ENCODE data around the gene ZNF385B.

Gene ZNF385B

GRCh38 chr2:179741317-179741716 is 120.1 kb downstream of the ZNF385B start:
- DNase-seq, result no peak

DNA sequence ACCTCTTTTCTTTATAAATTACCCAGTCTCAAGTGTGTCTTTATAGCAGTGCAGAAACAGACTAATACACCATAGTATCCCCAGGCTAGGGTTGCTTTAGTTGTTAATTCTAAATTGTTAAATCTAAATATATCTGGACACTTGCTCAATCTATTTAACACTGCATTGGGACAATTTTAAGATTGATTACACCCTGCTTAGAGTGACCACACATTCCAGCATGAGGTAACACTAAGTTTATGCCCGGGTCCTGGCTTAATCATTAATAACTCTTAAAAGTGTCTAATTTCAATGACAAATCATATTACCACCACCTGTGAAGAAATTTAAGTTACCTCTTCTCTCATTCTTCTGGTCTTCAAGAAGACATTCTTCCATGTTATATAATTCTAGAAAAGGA is 131.4 kb downstream of the ZNF385B start:
- no peak for DNase-seq

- DNase-seq, result no peak
Measured at GRCh38 chr2:179726461-179727180, 134.8 kb downstream of the ZNF385B start.

DNA sequence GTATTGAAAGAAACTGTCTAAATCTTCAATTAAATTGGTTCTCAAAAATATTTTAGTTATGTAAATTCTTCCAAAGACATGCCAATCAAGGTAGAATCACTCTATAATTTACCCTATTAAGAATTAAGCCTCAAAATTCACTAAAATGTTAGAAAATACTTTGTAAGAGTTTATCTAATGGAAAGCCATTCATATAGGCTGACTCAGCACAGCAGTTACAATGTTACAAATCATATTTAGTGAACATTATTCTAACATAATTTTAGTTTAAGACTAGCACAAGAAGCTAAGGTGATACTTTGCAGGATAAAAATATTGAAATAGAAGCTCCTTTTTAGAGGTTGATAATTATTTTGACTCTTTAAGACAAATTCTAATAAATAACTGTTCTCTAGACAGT is 137.0 kb downstream of the ZNF385B start:
- DNase-seq, result no peak

DNA sequence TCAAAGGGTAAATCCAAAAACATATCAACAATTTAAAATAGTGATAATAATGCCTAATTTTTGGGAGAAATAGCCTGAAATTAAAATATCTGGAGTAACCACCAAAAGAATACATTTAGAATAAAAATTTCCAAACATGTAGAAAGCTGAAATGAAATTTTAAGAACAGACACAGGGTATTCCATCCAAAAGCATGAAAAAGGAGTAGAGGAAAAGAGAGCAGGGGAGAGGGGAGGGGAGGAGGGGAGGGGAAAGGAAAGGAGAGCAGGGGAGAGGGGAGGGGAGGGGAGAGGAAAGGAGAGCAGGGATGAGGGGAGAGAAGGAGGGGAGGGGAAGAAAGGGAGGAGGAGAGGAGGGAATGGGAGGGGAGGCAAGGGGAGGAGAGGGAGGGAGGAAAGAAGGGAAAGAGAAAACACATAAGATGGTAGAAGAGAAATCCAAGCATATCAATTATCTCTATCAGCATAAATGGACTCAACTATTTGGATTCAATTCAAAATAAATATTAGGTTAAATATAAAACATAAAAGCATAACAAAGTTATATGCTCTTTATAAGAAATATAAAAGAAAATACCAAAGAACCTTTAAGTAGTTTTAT is 141.1 kb downstream of the ZNF385B start:
- no peak for DNase-seq

DNA sequence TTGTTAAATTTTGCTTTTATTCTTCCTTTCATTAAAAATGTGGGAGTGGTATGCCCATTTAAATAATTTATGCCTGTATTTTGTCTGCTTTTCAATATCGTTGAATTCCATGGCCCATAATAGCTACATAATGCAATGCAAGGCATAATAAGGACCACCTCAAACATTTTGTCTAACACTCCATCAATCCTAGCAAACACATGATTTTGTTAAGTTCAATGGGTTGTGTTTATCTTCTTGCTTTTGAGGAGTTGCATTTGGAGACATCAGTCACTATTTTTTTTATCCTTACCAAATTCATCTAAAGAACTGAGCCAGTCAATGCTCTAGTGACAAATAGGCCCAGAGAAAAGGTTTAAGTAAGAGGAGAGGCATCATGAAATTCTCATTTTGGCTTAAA is 145.5 kb downstream of the ZNF385B start:
- no peak for DNase-seq

DNA sequence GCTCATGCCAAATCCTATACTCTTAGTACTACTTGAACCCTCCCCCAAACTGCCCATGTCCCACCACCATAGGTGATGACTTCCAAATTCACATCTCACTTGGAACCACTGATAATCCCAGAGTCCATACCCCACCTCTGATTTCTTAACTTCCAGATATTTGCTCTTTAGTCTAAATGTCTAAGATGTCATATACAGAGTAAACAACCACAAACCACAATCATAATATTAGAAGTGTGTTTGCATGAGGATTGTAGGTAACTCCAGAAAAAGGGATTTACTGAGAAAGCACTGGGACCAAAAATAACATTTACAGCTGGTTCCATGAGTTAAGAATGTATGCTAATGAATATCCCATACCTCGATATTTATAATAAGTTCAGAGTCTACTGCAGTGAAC is 146.2 kb downstream of the ZNF385B start:
- no peak for DNase-seq

DNA sequence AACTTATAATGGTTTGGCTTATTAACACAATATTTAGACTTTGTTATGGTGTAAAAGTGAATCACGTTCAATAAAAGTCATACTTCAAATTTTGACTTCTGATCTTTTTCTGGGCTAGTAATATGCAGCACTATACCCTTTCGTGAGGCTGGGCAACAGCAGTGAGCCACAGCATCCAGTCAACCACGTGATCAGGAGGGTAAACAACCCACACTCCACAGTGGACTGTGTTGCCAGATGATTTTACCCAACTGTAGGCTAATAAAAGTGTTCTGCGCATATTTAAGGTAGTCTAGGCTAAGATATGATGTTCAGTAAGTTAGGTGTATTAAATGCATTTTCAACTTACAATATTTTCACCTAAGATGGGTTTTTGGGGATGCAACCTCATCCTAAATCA is 148.6 kb downstream of the ZNF385B start:
- DNase-seq, result no peak

DNA sequence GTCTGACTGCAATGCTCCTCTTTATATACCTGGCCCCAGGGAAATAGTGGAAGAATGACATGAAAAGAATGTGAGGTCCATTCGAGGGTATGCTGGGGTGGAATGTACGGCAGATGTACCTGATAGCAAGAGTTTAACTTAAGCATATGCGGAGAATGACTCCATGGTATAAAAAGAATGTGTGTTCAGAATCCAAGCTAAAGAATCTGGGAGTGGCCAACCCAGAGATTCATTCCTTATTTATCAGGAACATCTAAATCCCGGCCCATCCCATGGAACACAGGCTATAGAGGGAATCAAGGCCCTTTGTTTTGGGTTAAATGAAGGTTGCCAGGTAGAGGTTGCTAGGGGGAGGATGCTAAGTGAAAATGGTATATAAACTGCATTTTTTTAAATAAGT is 150.0 kb downstream of the ZNF385B start:
- DNase-seq, result no peak

GRCh38 chr2:179703702-179704101 is 157.7 kb downstream of the ZNF385B start:
- no peak for DNase-seq

DNA sequence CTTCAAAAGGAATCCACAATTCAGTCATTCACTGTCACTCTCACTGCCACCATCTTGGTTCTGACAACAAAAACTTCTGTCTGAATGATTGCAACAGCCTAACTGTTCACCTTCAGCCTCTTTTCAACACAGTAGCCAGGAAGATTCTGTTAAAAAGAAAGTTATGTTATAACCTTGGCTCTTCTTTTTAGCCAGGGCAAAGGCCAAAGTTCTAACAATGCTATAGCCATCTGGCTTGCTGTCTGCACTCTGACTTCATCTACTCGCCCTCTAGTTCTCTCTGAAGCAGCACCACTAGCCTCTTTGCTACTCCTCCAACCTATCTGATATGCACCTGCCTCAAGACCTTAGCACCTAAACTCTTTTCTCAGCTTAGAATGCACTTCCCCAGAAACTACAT is 158.5 kb downstream of the ZNF385B start:
- no peak for DNase-seq

- DNase-seq, result no peak
Measured at GRCh38 chr2:179701524-179702110, 159.8 kb downstream of the ZNF385B start.

DNA sequence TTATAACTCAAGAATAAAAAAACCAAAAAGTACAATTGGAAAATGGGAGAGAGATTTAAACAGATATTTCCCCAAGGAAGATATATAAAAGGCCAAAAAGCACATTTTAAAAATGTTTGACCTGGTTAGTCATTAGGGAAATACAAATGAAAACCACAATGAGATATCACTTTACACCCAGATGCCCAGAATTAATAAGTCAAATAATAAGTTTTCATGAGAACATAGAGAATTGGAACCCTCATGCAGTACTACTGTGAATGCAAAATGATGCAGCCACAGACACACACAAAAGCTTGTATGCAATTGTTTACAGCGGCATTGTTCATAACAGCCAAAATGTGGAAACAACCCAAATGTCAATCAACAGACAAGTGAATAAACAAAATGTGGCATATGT is 165.9 kb downstream of the ZNF385B start:
- DNase-seq, result no peak

DNA sequence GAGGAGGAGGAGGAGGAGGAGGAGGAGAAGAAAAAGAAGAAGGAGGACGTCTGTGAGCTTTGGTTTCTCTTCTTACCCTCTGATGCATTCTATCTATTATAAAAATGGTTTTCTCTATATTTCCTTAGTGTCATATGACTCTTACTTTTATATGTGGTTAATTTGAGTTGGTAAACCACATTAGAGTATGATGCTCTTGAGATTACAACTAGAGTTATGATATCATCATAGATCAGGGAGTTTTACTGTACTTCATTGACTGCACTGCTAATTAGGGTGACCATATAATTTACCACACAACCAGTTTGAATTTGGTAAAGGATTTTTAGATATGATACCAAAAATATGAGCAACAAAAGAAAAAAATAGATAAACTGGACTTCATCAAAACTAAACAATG is 166.4 kb downstream of the ZNF385B start:
- no peak for DNase-seq

DNA sequence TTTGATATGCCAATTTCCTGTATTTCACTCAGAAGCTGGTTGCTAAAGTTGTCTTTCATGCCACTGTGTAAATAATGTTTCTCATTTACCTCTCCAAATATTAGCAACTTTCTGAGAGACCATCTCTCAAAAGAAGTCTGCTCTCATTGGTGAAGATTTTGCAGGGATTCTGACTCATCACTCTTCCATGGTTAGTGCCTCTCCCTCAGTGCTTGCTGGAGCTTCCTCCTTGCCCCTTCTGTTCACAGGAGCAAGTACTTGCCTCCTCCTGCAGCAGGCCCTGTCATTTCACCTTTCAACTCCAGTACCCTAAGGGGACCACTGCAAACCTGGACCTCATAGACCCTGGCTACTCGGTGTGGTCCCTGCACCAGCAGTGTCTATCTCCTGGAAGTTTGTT is 168.8 kb downstream of the ZNF385B start:
- DNase-seq, result no peak

GRCh38 chr2:179692043-179692442 is 169.4 kb downstream of the ZNF385B start:
- DNase-seq, result no peak

DNA sequence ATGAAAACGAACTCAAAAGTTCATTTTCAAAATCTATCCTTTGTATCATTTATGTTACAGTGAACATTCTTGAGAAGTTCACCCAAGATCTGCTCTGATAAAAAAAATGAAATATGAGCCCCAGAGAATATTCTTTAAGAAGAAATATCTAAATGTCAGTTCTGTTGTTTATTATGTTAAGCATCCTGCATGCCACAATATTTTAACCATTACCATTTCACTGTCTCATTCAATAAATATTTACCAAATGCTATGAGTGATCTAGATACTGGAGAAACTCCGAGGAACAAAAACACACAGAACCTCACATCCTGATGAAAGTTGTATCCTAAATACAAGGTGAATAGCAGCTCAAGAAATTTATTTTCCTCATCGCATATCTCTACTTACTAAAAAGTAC is 170.2 kb downstream of the ZNF385B start:
- DNase-seq, result no peak

- no peak for DNase-seq
Measured at GRCh38 chr2:179686718-179687342, 174.6 kb downstream of the ZNF385B start.

GRCh38 chr2:179686069-179686468 is 175.3 kb downstream of the ZNF385B start:
- DNase-seq, result no peak

- DNase-seq, result no peak
Measured at GRCh38 chr2:179685146-179685545, 176.3 kb downstream of the ZNF385B start.

DNA sequence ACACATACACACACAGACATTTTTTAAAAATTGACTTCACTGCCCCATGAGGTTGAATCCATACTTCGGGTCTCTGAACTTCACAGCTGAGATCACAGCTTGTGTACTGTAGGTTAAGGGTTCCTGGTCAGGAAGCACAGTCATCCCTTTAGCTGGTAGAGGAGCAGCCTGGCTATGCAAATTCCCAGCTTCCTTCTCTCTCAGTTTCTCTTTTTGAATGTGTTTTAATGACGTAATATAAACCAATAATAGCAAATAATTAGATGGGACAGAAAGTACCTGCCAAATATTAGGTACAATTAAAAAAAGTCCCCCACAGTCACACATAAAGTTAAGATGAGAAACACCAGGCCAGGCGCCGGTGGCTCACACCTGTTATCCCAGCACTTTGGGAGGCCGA is 178.7 kb downstream of the ZNF385B start:
- DNase-seq, result no peak

GRCh38 chr2:179677746-179678505 is 183.5 kb downstream of the ZNF385B start:
- no peak for DNase-seq

GRCh38 chr2:179677077-179677688 is 184.2 kb downstream of the ZNF385B start:
- no peak for DNase-seq
